Measurements from ENCODE around the gene ZFR2. TPM values are rescaled to one million over a fixed set of nuclear protein-coding genes. Genes with fewer than 3 reads are reported as not detected.

The ZFR2 gene
- total and polyA plus RNA-seq, 10 donors = 0.11 to 0.92 (median 0.33) TPM; not detected in 3

- Histone ChIP-seq H3K4me3 (no peak overlapping the region), H3K36me3 (no peaks in the 10 kb centered on the region), H3K9me3 (no peaks in the 10 kb centered on the region), H3K27ac (no peak overlapping the region), H3K27me3 (replicated peaks in 1 of 7) (peaks cover 0 to 39% (median 11%) of the 10 kb centered on the region in 7 donors), H3K4me1 (no peaks in the 10 kb centered on the region)
- intact Hi-C loops (cut with DNase I; ENCODE audit: low total_unique reads) = no loop called here
- WGBS, 5 donors = 77 to 88% (median 82%) methylated on average over 17 to 25 of the region's 25 CpGs
- DNase-seq = no peak
- TF ChIP-seq POLR2AphosphoS5 (IDR thresholded peaks at IDR 0.05) = no peak
- TF ChIP-seq CTCF (IDR thresholded peaks at IDR 0.05 in 8 of 11, conservative IDR thresholded peaks at IDR 0.05 in 3 of 11) = no peak
- no peak for TF ChIP-seq POLR2A (IDR thresholded peaks at IDR 0.05)
Observed at GRCh38 chr19:3862826-3863500, 5.9 kb downstream of the ZFR2 start.

GRCh38 chr19:3860499-3860898 is 8.3 kb downstream of the ZFR2 start:
- Histone ChIP-seq H3K36me3 (no peaks in the 10 kb centered on the region), H3K4me3 (no peak overlapping the region), H3K27me3 (replicated peaks in 1 of 7) (peaks cover 0 to 14% (median 0%) of the 10 kb centered on the region in 7 donors), H3K27ac (no peak overlapping the region), H3K9me3 (no peaks in the 10 kb centered on the region), H3K4me1 (no peaks in the 10 kb centered on the region)
- 85 to 89% (median 87%) methylated on average over 14 to 17 of the region's 17 CpGs for WGBS, 5 donors
- intact Hi-C loops (cut with DNase I; ENCODE audit: low total_unique reads) = no loop called here
- DNase-seq = no peak
- TF ChIP-seq POLR2A (IDR thresholded peaks at IDR 0.05) (no peak), CTCF (IDR thresholded peaks at IDR 0.05 in 8 of 11, conservative IDR thresholded peaks at IDR 0.05 in 3 of 11) (no peak), POLR2AphosphoS5 (IDR thresholded peaks at IDR 0.05) (no peak)

DNA sequence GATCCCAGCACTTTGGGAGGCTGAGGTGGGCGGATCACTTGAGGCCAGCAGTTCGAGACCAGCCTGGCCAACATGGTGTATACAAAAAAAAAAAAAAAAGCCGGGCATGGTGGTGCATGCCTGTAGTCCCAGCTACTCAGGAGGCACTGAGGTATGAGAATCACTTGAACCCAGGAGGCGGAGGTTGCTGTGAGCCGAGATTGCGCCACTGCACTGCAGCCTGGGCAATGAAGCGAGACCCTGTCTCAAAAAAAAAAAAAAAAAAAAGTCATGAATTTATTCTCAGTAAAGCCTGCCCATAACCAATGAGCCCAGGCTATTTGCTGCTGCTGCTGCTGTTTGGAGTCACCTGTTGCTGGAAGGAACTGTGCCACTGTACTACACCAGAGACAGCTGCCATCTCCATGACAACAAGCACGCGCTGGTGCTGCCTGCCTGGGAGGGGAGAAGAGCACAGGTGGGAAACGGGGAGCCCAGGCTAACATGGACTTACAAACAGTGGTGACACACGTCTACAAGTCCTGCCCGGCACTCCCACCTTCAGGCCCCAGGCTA is 11.3 kb downstream of the ZFR2 start:
- no peaks in the 10 kb centered on the region for H3K36me3 ChIP-seq
- 70 to 79% (median 72%) methylated on average over 11 to 12 of the region's 12 CpGs for WGBS, 5 donors
- no peak overlapping the region for H3K27ac ChIP-seq
- H3K4me3 ChIP-seq = no peak overlapping the region
- peak; percentile 77 for DNase-seq
- no peaks in the 10 kb centered on the region for H3K4me1 ChIP-seq
- TF ChIP-seq POLR2A (IDR thresholded peaks at IDR 0.05) (no peak), POLR2AphosphoS5 (IDR thresholded peaks at IDR 0.05) (no peak), CTCF (IDR thresholded peaks at IDR 0.05 in 8 of 11, conservative IDR thresholded peaks at IDR 0.05 in 3 of 11) (no peak)
- intact Hi-C loops (cut with DNase I; ENCODE audit: low total_unique reads) = no loop called here
- no peaks in the 10 kb centered on the region for H3K27me3 ChIP-seq (replicated peaks in 1 of 7)
- H3K9me3 ChIP-seq = peaks cover 0 to 4% (median 0%) of the 10 kb centered on the region in 8 donors

- DNase-seq = no peak
- WGBS, 5 donors = 88 to 92% (median 89%) methylated on average over 19 of the region's 19 CpGs
- TF ChIP-seq POLR2AphosphoS5 (IDR thresholded peaks at IDR 0.05) (no peak), CTCF (IDR thresholded peaks at IDR 0.05 in 8 of 11, conservative IDR thresholded peaks at IDR 0.05 in 3 of 11) (no peak), POLR2A (IDR thresholded peaks at IDR 0.05) (no peak)
- intact Hi-C loops (cut with DNase I; ENCODE audit: low total_unique reads) = no loop called here
- no peak overlapping the region for H3K27ac ChIP-seq
- no peaks in the 10 kb centered on the region for H3K36me3 ChIP-seq
- H3K9me3 ChIP-seq = peaks cover 0 to 21% (median 13%) of the 10 kb centered on the region in 8 donors
- no peaks in the 10 kb centered on the region for H3K27me3 ChIP-seq (replicated peaks in 1 of 7)
- no peak overlapping the region for H3K4me3 ChIP-seq
- no peaks in the 10 kb centered on the region for H3K4me1 ChIP-seq
Observed at GRCh38 chr19:3855320-3855719, 13.5 kb downstream of the ZFR2 start.

All from spleen (tissue), 11 donors.